ENCODE measurements around the gene CCR8. TPM values are rescaled to one million over a fixed set of nuclear protein-coding genes. Genes with fewer than 3 reads are reported as not detected.

CCR8 gene
- total RNA-seq, 1 donor from 2014 or later, result not detected

DNA sequence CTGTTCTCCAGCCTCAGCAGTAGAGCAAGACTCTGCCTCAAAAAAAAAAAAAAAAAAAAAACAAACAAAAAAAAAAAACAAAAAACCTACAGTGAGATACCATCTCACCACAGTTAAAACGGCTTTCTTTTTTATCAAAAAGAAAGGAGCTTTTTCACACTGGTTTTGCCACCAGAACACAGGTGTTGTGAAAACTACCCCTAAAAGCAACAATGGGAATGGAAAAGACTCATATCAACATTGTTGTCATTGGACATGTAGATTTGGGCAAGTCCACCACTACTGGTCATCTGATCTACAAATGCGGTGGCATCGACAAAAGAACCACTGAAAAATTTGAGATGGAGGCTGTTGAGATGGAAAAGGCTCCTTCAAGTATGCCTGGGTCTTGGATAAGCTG, 28.8 kb downstream of the CCR8 start:
- Histone ChIP-seq H3K36me3 (no peaks in the 10 kb centered on the region), H3K4me2 (no peak overlapping the region), H3K9ac (no peak overlapping the region), H3K79me2 (ENCODE audit: low read depth) (no peaks in the 10 kb centered on the region), H2AFZ (replicated peaks) (no peak overlapping the region), H3K4me1 (no peaks in the 10 kb centered on the region), H4K20me1 (ENCODE audit: low read depth) (no peaks in the 10 kb centered on the region), H3K4me3 (no peak overlapping the region), H3F3A (ENCODE audit: low read depth) (no peaks in the 10 kb centered on the region), H3K9me3 (ENCODE audit: low read depth) (no peaks in the 10 kb centered on the region), H3K27me3 (no peaks in the 10 kb centered on the region), H3K27ac (no peak overlapping the region)
- Mint-ChIP-seq H3K27me3 (ENCODE audit: insufficient read depth, low read depth) (no peaks in the 10 kb centered on the region), H3K4me3 (no peak overlapping the region), H3K4me1 (no peaks in the 10 kb centered on the region), H3K27ac (no peak overlapping the region), H3K9me3 (no peaks in the 10 kb centered on the region), H3K36me3 (no peaks in the 10 kb centered on the region)
- no peak for DNase-seq (ENCODE audit: low spot score)
- no peak for TF ChIP-seq EZH2 (IDR thresholded peaks at IDR 0.05)
- no peak for TF ChIP-seq EZH2phosphoT487 (IDR thresholded peaks at IDR 0.05)
- TF ChIP-seq, protein P1, sequence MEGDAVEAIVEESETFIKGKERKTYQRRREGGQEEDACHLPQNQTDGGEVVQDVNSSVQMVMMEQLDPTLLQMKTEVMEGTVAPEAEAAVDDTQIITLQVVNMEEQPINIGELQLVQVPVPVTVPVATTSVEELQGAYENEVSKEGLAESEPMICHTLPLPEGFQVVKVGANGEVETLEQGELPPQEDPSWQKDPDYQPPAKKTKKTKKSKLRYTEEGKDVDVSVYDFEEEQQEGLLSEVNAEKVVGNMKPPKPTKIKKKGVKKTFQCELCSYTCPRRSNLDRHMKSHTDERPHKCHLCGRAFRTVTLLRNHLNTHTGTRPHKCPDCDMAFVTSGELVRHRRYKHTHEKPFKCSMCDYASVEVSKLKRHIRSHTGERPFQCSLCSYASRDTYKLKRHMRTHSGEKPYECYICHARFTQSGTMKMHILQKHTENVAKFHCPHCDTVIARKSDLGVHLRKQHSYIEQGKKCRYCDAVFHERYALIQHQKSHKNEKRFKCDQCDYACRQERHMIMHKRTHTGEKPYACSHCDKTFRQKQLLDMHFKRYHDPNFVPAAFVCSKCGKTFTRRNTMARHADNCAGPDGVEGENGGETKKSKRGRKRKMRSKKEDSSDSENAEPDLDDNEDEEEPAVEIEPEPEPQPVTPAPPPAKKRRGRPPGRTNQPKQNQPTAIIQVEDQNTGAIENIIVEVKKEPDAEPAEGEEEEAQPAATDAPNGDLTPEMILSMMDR (IDR thresholded peaks at IDR 0.05), result no peak

DNA sequence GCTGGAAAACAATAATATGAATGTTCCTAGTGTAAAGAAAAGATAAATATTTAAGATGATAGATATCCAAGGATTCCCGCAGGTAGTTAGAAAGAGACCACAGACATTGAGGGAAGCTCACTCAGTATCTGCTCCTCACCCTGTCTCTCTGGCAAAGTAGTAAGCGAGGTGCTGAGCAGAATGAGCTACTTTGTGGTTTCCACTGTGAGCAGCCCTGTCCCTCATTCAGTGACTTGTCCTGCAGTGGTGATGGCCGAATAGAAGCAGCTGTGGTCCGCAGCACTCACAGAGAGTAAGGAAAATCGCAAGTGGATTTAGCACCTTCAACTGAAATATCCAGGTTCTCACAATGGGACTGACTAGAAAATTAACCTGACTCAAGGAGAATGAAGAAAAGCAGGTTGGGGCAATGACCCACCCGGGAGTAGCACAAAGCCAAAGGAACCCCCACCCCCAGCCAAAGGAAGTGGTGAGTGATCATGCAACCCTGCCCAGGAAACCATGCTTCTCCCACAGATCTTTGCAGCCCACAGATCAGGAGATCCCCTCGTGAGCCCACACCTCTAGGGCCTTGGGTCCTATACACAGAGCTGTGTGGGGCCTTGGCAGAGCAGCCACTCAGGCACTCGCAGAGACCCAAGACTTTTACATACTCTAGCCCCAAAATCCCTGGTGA, 31.9 kb downstream of the CCR8 start:
- H3K4me3 ChIP-seq, result no peak overlapping the region
- no peaks in the 10 kb centered on the region for H3K4me1 ChIP-seq
- no peaks in the 10 kb centered on the region for H3F3A ChIP-seq (ENCODE audit: low read depth)
- Mint-ChIP-seq H3K4me1 (no peaks in the 10 kb centered on the region), H3K4me3 (no peak overlapping the region), H3K36me3 (no peaks in the 10 kb centered on the region), H3K9me3 (no peaks in the 10 kb centered on the region), H3K27me3 (ENCODE audit: insufficient read depth, low read depth) (no peaks in the 10 kb centered on the region), H3K27ac (no peak overlapping the region)
- H3K9me3 ChIP-seq (ENCODE audit: low read depth), result no peaks in the 10 kb centered on the region
- no peak overlapping the region for H3K27ac ChIP-seq
- no peak overlapping the region for H3K9ac ChIP-seq
- no peaks in the 10 kb centered on the region for H4K20me1 ChIP-seq (ENCODE audit: low read depth)
- no peak overlapping the region for H2AFZ ChIP-seq (replicated peaks)
- TF ChIP-seq EZH2 (IDR thresholded peaks at IDR 0.05) (no peak), EZH2phosphoT487 (IDR thresholded peaks at IDR 0.05) (no peak)
- TF ChIP-seq, protein P1 (IDR thresholded peaks at IDR 0.05), result no peak
- no peaks in the 10 kb centered on the region for H3K27me3 ChIP-seq
- DNase-seq (ENCODE audit: low spot score), result no peak
- H3K79me2 ChIP-seq (ENCODE audit: low read depth), result no peaks in the 10 kb centered on the region
- H3K36me3 ChIP-seq, result no peaks in the 10 kb centered on the region
- H3K4me2 ChIP-seq, result no peak overlapping the region

DNA sequence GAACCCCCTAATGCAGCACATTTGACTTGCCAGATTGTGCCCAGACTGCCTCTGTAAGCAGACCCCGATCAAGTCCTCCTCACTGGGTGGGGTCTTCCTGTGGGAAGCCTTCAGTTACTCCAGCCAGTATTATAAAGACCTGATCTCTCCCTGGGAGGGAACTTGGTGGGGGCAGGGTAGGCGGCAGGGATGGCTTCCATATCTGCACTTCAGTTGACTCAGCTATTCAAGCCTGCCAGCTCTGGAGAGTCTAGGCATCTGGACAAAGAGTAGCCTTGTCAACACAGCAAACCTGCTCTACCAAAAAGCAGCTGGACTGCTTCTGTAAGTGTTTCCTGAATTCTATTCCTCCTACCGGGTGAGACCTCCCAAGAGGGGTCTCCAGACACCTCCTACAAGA, 32.7 kb downstream of the CCR8 start:
- Mint-ChIP-seq H3K36me3 (no peaks in the 10 kb centered on the region), H3K27me3 (ENCODE audit: insufficient read depth, low read depth) (no peaks in the 10 kb centered on the region), H3K27ac (no peak overlapping the region), H3K4me1 (no peaks in the 10 kb centered on the region), H3K4me3 (no peak overlapping the region), H3K9me3 (no peaks in the 10 kb centered on the region)
- no peak overlapping the region for H3K9ac ChIP-seq
- DNase-seq (ENCODE audit: low spot score), result no peak
- no peak overlapping the region for H3K4me2 ChIP-seq
- H3K27me3 ChIP-seq, result no peaks in the 10 kb centered on the region
- no peaks in the 10 kb centered on the region for H3K79me2 ChIP-seq (ENCODE audit: low read depth)
- no peaks in the 10 kb centered on the region for H3K9me3 ChIP-seq (ENCODE audit: low read depth)
- H3F3A ChIP-seq (ENCODE audit: low read depth), result no peaks in the 10 kb centered on the region
- H3K36me3 ChIP-seq, result no peaks in the 10 kb centered on the region
- H3K4me3 ChIP-seq, result no peak overlapping the region
- H2AFZ ChIP-seq (replicated peaks), result no peak overlapping the region
- H3K27ac ChIP-seq, result no peak overlapping the region
- H4K20me1 ChIP-seq (ENCODE audit: low read depth), result no peaks in the 10 kb centered on the region
- H3K4me1 ChIP-seq, result no peaks in the 10 kb centered on the region
- TF ChIP-seq EZH2phosphoT487 (IDR thresholded peaks at IDR 0.05), result no peak
- no peak for TF ChIP-seq EZH2 (IDR thresholded peaks at IDR 0.05)
- TF ChIP-seq, protein P1 (IDR thresholded peaks at IDR 0.05), result no peak
